ENCODE measurements around the gene PDCD2L. TPM values are rescaled to one million over a fixed set of nuclear protein-coding genes. Genes with fewer than 3 reads are reported as not detected.

The PDCD2L gene
- total and polyA plus RNA-seq, 10 of the 15 experiments (the other 5 are each of a cell fraction or from before 2014, with no cell fraction given), result 7.2 to 41.3 (median 26.9) TPM

GRCh38 chr19:34404109-34404909 lies at the start of gene PDCD2L (continued):
- no peak for TF ChIP-seq MEF2A (IDR thresholded peaks at IDR 0.05; ENCODE audit: insufficient read depth, low read depth, low read length)
- no peak for TF ChIP-seq ZSCAN29 (IDR thresholded peaks at IDR 0.05)
- TF ChIP-seq MYC (IDR thresholded peaks at IDR 0.05; ENCODE audit: insufficient read depth, insufficient read length, insufficient replicate concordance, low read length, severe bottlenecking), result peak; percentile 89
- no peak for TF ChIP-seq RAD21 (IDR thresholded peaks at IDR 0.05; ENCODE audit: insufficient read depth, low read depth, low read length)
- TF ChIP-seq CREM (IDR thresholded peaks at IDR 0.05; ENCODE audit: low read depth), result no peak
- TF ChIP-seq MTA2 (IDR thresholded peaks at IDR 0.05; ENCODE audit: low read depth), result 0 out of 2 replicates have a peak, but pooled peaks have one; percentile 10
- no peak for TF ChIP-seq USF1 (IDR thresholded peaks at IDR 0.05; ENCODE audit: borderline replicate concordance, extremely low read length, insufficient read depth, low read depth, low read length)
- TF ChIP-seq SRF (IDR thresholded peaks at IDR 0.05; ENCODE audit: low read depth in 2 of 2, low read length in 2 of 2), result 0 out of 4 replicates have a peak, but pooled peaks of 1 of the 2 experiments have one; percentile 7
- no peak for TF ChIP-seq PBX3 (IDR thresholded peaks at IDR 0.05; ENCODE audit: insufficient replicate concordance, low read depth, low read length)
- no peak for TF ChIP-seq KAT2A (conservative IDR thresholded peaks at IDR 0.05; ENCODE audit: control insufficient read depth, low read depth, low read length)
- TF ChIP-seq SMARCA5 (IDR thresholded peaks at IDR 0.05), result no peak
- peak; percentile 91 for TF ChIP-seq POLR2AphosphoS2 (IDR thresholded peaks at IDR 0.05; ENCODE audit: low read depth, low read length)
- no peak for TF ChIP-seq RELA (IDR thresholded peaks at IDR 0.05; ENCODE audit: borderline replicate concordance, partially characterized antibody)
- TF ChIP-seq PAX5 (IDR thresholded peaks at IDR 0.05; ENCODE audit: borderline replicate concordance, low read depth, low read length), result no peak; the same call in 1 of the 2 replicates
- TF ChIP-seq, protein P1, sequence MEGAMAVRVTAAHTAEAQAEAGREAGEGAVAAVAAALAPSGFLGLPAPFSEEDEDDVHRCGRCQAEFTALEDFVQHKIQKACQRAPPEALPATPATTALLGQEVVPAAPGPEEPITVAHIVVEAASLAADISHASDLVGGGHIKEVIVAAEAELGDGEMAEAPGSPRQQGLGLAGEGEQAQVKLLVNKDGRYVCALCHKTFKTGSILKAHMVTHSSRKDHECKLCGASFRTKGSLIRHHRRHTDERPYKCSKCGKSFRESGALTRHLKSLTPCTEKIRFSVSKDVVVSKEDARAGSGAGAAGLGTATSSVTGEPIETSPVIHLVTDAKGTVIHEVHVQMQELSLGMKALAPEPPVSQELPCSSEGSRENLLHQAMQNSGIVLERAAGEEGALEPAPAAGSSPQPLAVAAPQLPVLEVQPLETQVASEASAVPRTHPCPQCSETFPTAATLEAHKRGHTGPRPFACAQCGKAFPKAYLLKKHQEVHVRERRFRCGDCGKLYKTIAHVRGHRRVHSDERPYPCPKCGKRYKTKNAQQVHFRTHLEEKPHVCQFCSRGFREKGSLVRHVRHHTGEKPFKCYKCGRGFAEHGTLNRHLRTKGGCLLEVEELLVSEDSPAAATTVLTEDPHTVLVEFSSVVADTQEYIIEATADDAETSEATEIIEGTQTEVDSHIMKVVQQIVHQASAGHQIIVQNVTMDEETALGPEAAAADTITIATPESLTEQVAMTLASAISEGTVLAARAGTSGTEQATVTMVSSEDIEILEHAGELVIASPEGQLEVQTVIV (IDR thresholded peaks at IDR 0.05; ENCODE audit: borderline replicate concordance, partially characterized antibody), result no peak
- TF ChIP-seq SMAD5 (IDR thresholded peaks at IDR 0.05; ENCODE audit: low read depth), result no peak; the same call in 1 of the 2 replicates
- TF ChIP-seq STAT3 (IDR thresholded peaks at IDR 0.05; ENCODE audit: low read depth, low read length), result no peak
- TF ChIP-seq SP1 (IDR thresholded peaks at IDR 0.05; ENCODE audit: low read depth, low read length), result no peak
- TF ChIP-seq TBL1XR1 (IDR thresholded peaks at IDR 0.05; ENCODE audit: low read depth, low read length), result no peak; the same call in 1 of the 2 replicates
- TF ChIP-seq CHD1 (IDR thresholded peaks at IDR 0.05; ENCODE audit: low read depth, low read length), result no peak
- no peak for TF ChIP-seq IRF5 (IDR thresholded peaks at IDR 0.05; ENCODE audit: borderline replicate concordance)
- peak; percentile 59; the same call in 1 of the 2 replicates for TF ChIP-seq TCF3 (IDR thresholded peaks at IDR 0.05; ENCODE audit: borderline replicate concordance, insufficient read depth, low read depth, low read length)
